WTC11 (cell line): Measurements from ENCODE around the gene NFS1. TPM values are rescaled to one million over a fixed set of nuclear protein-coding genes. Genes with fewer than 3 reads are reported as not detected.
A peak's percentile ranks its signal among the peaks of the same experiment; 100 is the strongest.

Experiments used
- ATAC-seq: fragments of 200-7000 bp; cut with Tn5 transposase; 2 replicates; pipeline ENCODE4 v1.10.0; 2021; ENCODE audit warnings: mild to moderate bottlenecking, moderate library complexity
- CTCF ChIA-PET: fragments of 300-600 bp; sonication (Branson Sonifier 250); formaldehyde crosslinking; loops from one replicate; lab custom pipeline; 2021; ENCODE audit warnings: antibody characterized with exemption; lab: Charles Lee
- POLR2A ChIA-PET: fragments of 350-600 bp; sonication (Branson Sonifier 250); formaldehyde crosslinking; loops from one replicate; lab custom pipeline; 2021; ENCODE audit warnings: antibody characterized with exemption; lab: Charles Lee
- DNase-seq: peaks from one replicate; pipeline ENCODE4 v3.0.0; 2021; ENCODE audit warnings: low spot score
- H3K27ac Mint-ChIP-seq: 2 replicates; pipeline ENCODE4 v1.8.0; 2021; ENCODE audit warnings: mixed read lengths
- H3K27me3 Mint-ChIP-seq: 2 replicates; pipeline ENCODE4 v1.8.0; 2021; ENCODE audit warnings: low read depth, mild to moderate bottlenecking, moderate library complexity, mixed read lengths
- H3K36me3 Mint-ChIP-seq: 2 replicates; pipeline ENCODE4 v1.8.0; 2021; ENCODE audit warnings: mixed read lengths
- H3K4me1 Mint-ChIP-seq: 2 replicates; pipeline ENCODE4 v1.8.0; 2022; ENCODE audit warnings: mixed read lengths
- H3K4me3 Mint-ChIP-seq: 2 replicates; pipeline ENCODE4 v1.8.0; 2021; ENCODE audit warnings: mild to moderate bottlenecking, moderate library complexity, mixed read lengths
- H3K9me3 Mint-ChIP-seq: 2 replicates; pipeline ENCODE4 v1.8.0; 2021; ENCODE audit warnings: mixed read lengths
- ATF1 ChIP-seq: sonication (generic); formaldehyde crosslinking; IDR thresholded peaks from 2 replicates; pipeline ENCODE4 v1.8.1; 2023; ENCODE audit warnings: mild to moderate bottlenecking, moderate library complexity, missing genetic modification reagents
- CBFB ChIP-seq: sonication (generic); formaldehyde crosslinking; IDR thresholded peaks from 2 replicates; pipeline ENCODE4 v1.8.1; 2022; ENCODE audit warnings: mild to moderate bottlenecking, low read depth, missing genetic modification reagents
- CREM ChIP-seq: sonication (generic); formaldehyde crosslinking; IDR thresholded peaks from 2 replicates; pipeline ENCODE4 v1.8.1; 2022; ENCODE audit warnings: mild to moderate bottlenecking, missing genetic modification reagents, moderate library complexity
- ELF4 ChIP-seq: sonication (generic); formaldehyde crosslinking; IDR thresholded peaks from 2 replicates; pipeline ENCODE4 v1.8.1; 2022; ENCODE audit warnings: low read depth, mild to moderate bottlenecking, moderate library complexity, missing genetic modification reagents
- ETV6 ChIP-seq: sonication (generic); formaldehyde crosslinking; IDR thresholded peaks from 2 replicates; pipeline ENCODE4 v1.8.1; 2022; ENCODE audit warnings: mild to moderate bottlenecking, missing genetic modification reagents
- FOXJ3 ChIP-seq: sonication (generic); formaldehyde crosslinking; IDR thresholded peaks from 2 replicates; pipeline ENCODE4 v1.9.0; 2021; ENCODE audit warnings: missing genetic modification reagents, mild to moderate bottlenecking, borderline replicate concordance
- GTF2I ChIP-seq: fragments of 250-450 bp; sonication (Bioruptor Pico); conservative IDR thresholded peaks from 2 replicates; pipeline ENCODE4 v1.4.0; 2021; ENCODE audit warnings: mild to moderate bottlenecking
- MXD4 ChIP-seq: fragments of 250-450 bp; sonication (Bioruptor Pico); IDR thresholded peaks from 2 replicates; pipeline ENCODE4 v1.8.0; 2021; ENCODE audit warnings: mild to moderate bottlenecking, moderate library complexity, borderline replicate concordance
- NFATC4 ChIP-seq: fragments of 250-450 bp; sonication (Bioruptor Pico); IDR thresholded peaks from 2 replicates; pipeline ENCODE4 v1.9.0; 2021; ENCODE audit warnings: mild to moderate bottlenecking
- RELA ChIP-seq: sonication (generic); formaldehyde crosslinking; IDR thresholded peaks from 2 replicates; pipeline ENCODE4 v1.8.1; 2022; ENCODE audit warnings: missing genetic modification reagents, mild to moderate bottlenecking, borderline replicate concordance
- RORB ChIP-seq: fragments of 250-450 bp; sonication (Bioruptor Pico); IDR thresholded peaks from 2 replicates; pipeline ENCODE4 v1.9.0; 2021; ENCODE audit warnings: mild to moderate bottlenecking
- SMAD3 ChIP-seq: sonication (generic); formaldehyde crosslinking; IDR thresholded peaks from 2 replicates; pipeline ENCODE4 v1.8.0; 2022; ENCODE audit warnings: missing genetic modification reagents, mild to moderate bottlenecking, borderline replicate concordance
- SP1 ChIP-seq: sonication (generic); formaldehyde crosslinking; conservative IDR thresholded peaks from 2 replicates; pipeline ENCODE4 v1.8.1; 2022; ENCODE audit warnings: missing genetic modification reagents
- TEAD1 ChIP-seq: sonication (generic); formaldehyde crosslinking; IDR thresholded peaks from 2 replicates; pipeline ENCODE4 v1.8.0; 2022; ENCODE audit warnings: mild to moderate bottlenecking, missing genetic modification reagents
- total RNA-seq: library from RNA; stranded (reverse); gene quantifications from 3 replicates; pipeline ENCODE4 v1.2.3, GENCODE V29; 2021
- TF ChIP-seq, protein P1 (sequence below): fragments of 250-450 bp; sonication (Bioruptor Pico); IDR thresholded peaks from 2 replicates; pipeline ENCODE4 v1.9.0; 2021; ENCODE audit warnings: mild to moderate bottlenecking, borderline replicate concordance
- TF ChIP-seq, protein P2 (sequence below): sonication (generic); formaldehyde crosslinking; IDR thresholded peaks from 2 replicates; pipeline ENCODE4 v1.8.1; 2022; ENCODE audit warnings: mild to moderate bottlenecking, moderate library complexity, missing genetic modification reagents
- TF ChIP-seq, protein P3 (sequence below): fragments of 250-450 bp; sonication (Bioruptor Pico); IDR thresholded peaks from 2 replicates; pipeline ENCODE4 v1.8.0; 2021; ENCODE audit warnings: mild to moderate bottlenecking
- TF ChIP-seq, protein P4 (sequence below): sonication (generic); formaldehyde crosslinking; IDR thresholded peaks from 2 replicates; pipeline ENCODE4 v1.8.1; 2023; ENCODE audit warnings: mild to moderate bottlenecking, missing genetic modification reagents
- TF ChIP-seq, protein P5 (sequence below): sonication (generic); formaldehyde crosslinking; IDR thresholded peaks from 2 replicates; pipeline ENCODE4 v1.8.0; 2022; ENCODE audit warnings: mild to moderate bottlenecking, missing genetic modification reagents
- TF ChIP-seq, protein P6 (sequence below): fragments of 250-450 bp; sonication (Bioruptor Pico); IDR thresholded peaks from 2 replicates; pipeline ENCODE4 v1.9.0; 2021; ENCODE audit warnings: mild to moderate bottlenecking
- TF ChIP-seq, protein P7 (sequence below): sonication (generic); formaldehyde crosslinking; IDR thresholded peaks from 2 replicates; pipeline ENCODE4 v1.8.1; 2023; ENCODE audit warnings: mild to moderate bottlenecking, moderate library complexity, missing genetic modification reagents
- TF ChIP-seq, protein P8 (sequence below): sonication (generic); formaldehyde crosslinking; IDR thresholded peaks from 2 replicates; pipeline ENCODE4 v1.8.1; 2023; ENCODE audit warnings: mild to moderate bottlenecking, missing genetic modification reagents, moderate library complexity

The NFS1 gene
- total RNA-seq, 1 experiment from 2014 or later = 36.1 TPM

DNA sequence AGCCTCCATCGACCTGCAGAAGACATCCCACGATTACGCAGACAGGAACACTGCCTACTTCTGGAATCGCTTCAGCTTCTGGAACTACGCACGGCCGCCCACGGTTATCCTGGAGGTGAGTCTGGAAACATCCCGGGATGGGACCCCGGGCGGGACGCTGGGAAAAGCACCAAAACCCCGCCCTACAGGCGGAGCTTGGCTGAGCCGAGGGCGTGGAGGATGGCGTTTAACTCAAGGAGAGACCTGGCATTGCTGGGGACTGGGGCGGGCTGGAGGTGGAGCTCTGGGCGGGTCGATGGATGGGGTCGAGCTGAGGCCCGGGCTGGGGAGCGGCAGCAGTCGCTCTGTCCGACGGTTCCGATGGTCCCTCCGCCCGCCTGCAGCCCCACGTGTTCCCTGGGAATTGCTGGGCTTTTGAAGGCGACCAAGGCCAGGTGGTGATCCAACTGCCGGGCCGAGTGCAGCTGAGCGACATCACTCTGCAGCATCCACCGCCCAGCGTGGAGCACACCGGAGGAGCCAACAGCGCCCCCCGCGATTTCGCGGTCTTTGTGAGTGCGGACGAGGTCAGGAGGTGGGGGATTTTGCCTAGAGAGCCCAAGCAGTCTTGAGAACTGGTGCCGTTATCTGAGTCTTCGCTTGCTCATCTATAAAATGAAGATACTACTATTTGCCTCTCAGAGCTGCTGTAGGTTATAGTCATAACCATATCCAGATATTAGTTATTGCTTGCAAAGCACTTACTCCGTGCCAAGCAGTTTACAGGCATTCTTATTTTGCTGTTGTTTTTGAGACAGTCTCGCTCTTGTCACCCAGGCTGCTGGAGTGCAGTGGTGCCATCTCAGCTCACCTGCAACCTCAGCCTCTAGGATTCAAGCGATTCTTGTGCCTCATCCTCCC lies 79.7 kb downstream of the NFS1 start:
- Mint-ChIP-seq H3K4me3 (peak overlapping the region; percentile 89), H3K27me3 (peaks cover 18% of the 10 kb centered on the region), H3K36me3 (no peaks in the 10 kb centered on the region), H3K9me3 (no peaks in the 10 kb centered on the region), H3K27ac (peak overlapping the region; percentile 86; the same call in 1 of the 2 replicates), H3K4me1 (peaks cover 15% of the 10 kb centered on the region)
- CTCF ChIA-PET = interaction anchor here (0.5 to 6.7 kb wide), 42 partner anchors 8 to 519 kb away, joined by 3 to 62 read pairs (median 5); partner anchors contain the start of genes ERGIC3, RBM39 and SCAND1
- POLR2A ChIA-PET = interaction anchor here (0.8 to 2.0 kb wide), 14 partner anchors 15 to 445 kb away, joined by 3 to 16 read pairs (median 4); partner anchors contain the start of genes ERGIC3, NFS1, PHF20 and RBM39
- peak; percentile 96 for DNase-seq
- peak; percentile 72 for ATAC-seq
- TF ChIP-seq CBFB (CRISPR knock-in tag) (no peak), ETV6 (CRISPR knock-in tag) (0 out of 2 replicates have a peak, but pooled peaks have one; percentile 65), NFATC4 (CRISPR knock-in tag) (no peak), MXD4 (CRISPR knock-in tag) (no peak), RELA (no peak), CREM (CRISPR knock-in tag) (no peak; the same call in 1 of the 2 replicates), SMAD3 (no peak), SP1 (CRISPR knock-in tag) (peak; percentile 69), TEAD1 (CRISPR knock-in tag) (no peak; the same call in 1 of the 2 replicates), RORB (CRISPR knock-in tag) (no peak), GTF2I (no peak), ATF1 (CRISPR knock-in tag) (no peak), ELF4 (CRISPR knock-in tag) (no peak), FOXJ3 (no peak)
- TF ChIP-seq, protein P1, sequence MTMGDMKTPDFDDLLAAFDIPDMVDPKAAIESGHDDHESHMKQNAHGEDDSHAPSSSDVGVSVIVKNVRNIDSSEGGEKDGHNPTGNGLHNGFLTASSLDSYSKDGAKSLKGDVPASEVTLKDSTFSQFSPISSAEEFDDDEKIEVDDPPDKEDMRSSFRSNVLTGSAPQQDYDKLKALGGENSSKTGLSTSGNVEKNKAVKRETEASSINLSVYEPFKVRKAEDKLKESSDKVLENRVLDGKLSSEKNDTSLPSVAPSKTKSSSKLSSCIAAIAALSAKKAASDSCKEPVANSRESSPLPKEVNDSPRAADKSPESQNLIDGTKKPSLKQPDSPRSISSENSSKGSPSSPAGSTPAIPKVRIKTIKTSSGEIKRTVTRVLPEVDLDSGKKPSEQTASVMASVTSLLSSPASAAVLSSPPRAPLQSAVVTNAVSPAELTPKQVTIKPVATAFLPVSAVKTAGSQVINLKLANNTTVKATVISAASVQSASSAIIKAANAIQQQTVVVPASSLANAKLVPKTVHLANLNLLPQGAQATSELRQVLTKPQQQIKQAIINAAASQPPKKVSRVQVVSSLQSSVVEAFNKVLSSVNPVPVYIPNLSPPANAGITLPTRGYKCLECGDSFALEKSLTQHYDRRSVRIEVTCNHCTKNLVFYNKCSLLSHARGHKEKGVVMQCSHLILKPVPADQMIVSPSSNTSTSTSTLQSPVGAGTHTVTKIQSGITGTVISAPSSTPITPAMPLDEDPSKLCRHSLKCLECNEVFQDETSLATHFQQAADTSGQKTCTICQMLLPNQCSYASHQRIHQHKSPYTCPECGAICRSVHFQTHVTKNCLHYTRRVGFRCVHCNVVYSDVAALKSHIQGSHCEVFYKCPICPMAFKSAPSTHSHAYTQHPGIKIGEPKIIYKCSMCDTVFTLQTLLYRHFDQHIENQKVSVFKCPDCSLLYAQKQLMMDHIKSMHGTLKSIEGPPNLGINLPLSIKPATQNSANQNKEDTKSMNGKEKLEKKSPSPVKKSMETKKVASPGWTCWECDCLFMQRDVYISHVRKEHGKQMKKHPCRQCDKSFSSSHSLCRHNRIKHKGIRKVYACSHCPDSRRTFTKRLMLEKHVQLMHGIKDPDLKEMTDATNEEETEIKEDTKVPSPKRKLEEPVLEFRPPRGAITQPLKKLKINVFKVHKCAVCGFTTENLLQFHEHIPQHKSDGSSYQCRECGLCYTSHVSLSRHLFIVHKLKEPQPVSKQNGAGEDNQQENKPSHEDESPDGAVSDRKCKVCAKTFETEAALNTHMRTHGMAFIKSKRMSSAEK (CRISPR knock-in tag) = peak; percentile 47; the same call in 1 of the 2 replicates
- TF ChIP-seq, protein P2, sequence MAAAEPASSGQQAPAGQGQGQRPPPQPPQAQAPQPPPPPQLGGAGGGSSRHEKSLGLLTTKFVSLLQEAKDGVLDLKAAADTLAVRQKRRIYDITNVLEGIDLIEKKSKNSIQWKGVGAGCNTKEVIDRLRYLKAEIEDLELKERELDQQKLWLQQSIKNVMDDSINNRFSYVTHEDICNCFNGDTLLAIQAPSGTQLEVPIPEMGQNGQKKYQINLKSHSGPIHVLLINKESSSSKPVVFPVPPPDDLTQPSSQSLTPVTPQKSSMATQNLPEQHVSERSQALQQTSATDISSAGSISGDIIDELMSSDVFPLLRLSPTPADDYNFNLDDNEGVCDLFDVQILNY = no peak
- TF ChIP-seq, protein P3, sequence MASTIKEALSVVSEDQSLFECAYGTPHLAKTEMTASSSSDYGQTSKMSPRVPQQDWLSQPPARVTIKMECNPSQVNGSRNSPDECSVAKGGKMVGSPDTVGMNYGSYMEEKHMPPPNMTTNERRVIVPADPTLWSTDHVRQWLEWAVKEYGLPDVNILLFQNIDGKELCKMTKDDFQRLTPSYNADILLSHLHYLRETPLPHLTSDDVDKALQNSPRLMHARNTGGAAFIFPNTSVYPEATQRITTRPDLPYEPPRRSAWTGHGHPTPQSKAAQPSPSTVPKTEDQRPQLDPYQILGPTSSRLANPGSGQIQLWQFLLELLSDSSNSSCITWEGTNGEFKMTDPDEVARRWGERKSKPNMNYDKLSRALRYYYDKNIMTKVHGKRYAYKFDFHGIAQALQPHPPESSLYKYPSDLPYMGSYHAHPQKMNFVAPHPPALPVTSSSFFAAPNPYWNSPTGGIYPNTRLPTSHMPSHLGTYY (CRISPR knock-in tag) = no peak
- TF ChIP-seq, protein P4, sequence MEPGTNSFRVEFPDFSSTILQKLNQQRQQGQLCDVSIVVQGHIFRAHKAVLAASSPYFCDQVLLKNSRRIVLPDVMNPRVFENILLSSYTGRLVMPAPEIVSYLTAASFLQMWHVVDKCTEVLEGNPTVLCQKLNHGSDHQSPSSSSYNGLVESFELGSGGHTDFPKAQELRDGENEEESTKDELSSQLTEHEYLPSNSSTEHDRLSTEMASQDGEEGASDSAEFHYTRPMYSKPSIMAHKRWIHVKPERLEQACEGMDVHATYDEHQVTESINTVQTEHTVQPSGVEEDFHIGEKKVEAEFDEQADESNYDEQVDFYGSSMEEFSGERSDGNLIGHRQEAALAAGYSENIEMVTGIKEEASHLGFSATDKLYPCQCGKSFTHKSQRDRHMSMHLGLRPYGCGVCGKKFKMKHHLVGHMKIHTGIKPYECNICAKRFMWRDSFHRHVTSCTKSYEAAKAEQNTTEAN (CRISPR knock-in tag) = no peak
- TF ChIP-seq, protein P5, sequence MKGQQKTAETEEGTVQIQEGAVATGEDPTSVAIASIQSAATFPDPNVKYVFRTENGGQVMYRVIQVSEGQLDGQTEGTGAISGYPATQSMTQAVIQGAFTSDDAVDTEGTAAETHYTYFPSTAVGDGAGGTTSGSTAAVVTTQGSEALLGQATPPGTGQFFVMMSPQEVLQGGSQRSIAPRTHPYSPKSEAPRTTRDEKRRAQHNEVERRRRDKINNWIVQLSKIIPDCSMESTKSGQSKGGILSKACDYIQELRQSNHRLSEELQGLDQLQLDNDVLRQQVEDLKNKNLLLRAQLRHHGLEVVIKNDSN (CRISPR knock-in tag) = peak; percentile 77; the same call in 1 of the 2 replicates
- TF ChIP-seq, protein P6, sequence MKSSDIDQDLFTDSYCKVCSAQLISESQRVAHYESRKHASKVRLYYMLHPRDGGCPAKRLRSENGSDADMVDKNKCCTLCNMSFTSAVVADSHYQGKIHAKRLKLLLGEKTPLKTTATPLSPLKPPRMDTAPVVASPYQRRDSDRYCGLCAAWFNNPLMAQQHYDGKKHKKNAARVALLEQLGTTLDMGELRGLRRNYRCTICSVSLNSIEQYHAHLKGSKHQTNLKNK = no peak
- TF ChIP-seq, protein P7, sequence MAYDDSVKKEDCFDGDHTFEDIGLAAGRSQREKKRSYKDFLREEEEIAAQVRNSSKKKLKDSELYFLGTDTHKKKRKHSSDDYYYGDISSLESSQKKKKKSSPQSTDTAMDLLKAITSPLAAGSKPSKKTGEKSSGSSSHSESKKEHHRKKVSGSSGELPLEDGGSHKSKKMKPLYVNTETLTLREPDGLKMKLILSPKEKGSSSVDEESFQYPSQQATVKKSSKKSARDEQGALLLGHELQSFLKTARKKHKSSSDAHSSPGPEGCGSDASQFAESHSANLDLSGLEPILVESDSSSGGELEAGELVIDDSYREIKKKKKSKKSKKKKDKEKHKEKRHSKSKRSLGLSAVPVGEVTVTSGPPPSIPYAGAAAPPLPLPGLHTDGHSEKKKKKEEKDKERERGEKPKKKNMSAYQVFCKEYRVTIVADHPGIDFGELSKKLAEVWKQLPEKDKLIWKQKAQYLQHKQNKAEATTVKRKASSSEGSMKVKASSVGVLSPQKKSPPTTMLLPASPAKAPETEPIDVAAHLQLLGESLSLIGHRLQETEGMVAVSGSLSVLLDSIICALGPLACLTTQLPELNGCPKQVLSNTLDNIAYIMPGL (CRISPR knock-in tag) = peak; percentile 57; the same call in 1 of the 2 replicates
- TF ChIP-seq, protein P8, sequence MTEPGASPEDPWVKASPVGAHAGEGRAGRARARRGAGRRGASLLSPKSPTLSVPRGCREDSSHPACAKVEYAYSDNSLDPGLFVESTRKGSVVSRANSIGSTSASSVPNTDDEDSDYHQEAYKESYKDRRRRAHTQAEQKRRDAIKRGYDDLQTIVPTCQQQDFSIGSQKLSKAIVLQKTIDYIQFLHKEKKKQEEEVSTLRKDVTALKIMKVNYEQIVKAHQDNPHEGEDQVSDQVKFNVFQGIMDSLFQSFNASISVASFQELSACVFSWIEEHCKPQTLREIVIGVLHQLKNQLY (CRISPR knock-in tag) = no peak
